Measurements from ENCODE around the gene SLC25A38. TPM values are rescaled to one million over a fixed set of nuclear protein-coding genes. Genes with fewer than 3 reads are reported as not detected.
A peak's percentile ranks its signal among the peaks of the same experiment; 100 is the strongest.

Gene SLC25A38
- total RNA-seq, 1 donor from 2014 or later, result 34.4 TPM

- no peak for FAIRE-seq
- H3K9ac ChIP-seq (ENCODE audit: low read length), result peak overlapping the region; percentile 45
- peaks cover 20% of the 10 kb centered on the region for H3K4me1 ChIP-seq (ENCODE audit: insufficient read depth, low read length)
- no peak overlapping the region for H3K4me3 ChIP-seq (ENCODE audit: insufficient read depth, low read depth, low read length)
- no peaks in the 10 kb centered on the region for H3K27me3 ChIP-seq (ENCODE audit: insufficient read depth, low read length)
- no peak overlapping the region for H2AFZ ChIP-seq (ENCODE audit: low read depth, low read length)
- no peak overlapping the region for H3K27ac Mint-ChIP-seq (ENCODE audit: unreplicated experiment)
- peaks cover 29% of the 10 kb centered on the region for H3K4me1 Mint-ChIP-seq (ENCODE audit: low read depth, unreplicated experiment)
- H3K27ac ChIP-seq (ENCODE audit: low read depth, low read length), result no peak overlapping the region
- peaks cover 48% of the 10 kb centered on the region for H3K79me2 ChIP-seq (ENCODE audit: insufficient read depth, low read length)
- H3K9me3 Mint-ChIP-seq (ENCODE audit: unreplicated experiment), result no peaks in the 10 kb centered on the region
- no peaks in the 10 kb centered on the region for H3K27me3 Mint-ChIP-seq (ENCODE audit: low read depth, unreplicated experiment)
- peaks cover 86% of the 10 kb centered on the region for H4K20me1 ChIP-seq (ENCODE audit: insufficient read depth, low read length)
- DNase-seq (ENCODE audit: low read depth), result no peak
- H3K36me3 ChIP-seq (ENCODE audit: insufficient read depth, low read length), result peaks cover 66% of the 10 kb centered on the region
- H3K4me3 Mint-ChIP-seq (ENCODE audit: unreplicated experiment), result peak overlapping the region; percentile 67
- H3K4me2 ChIP-seq (ENCODE audit: low read length), result peak overlapping the region; percentile 98
- no peaks in the 10 kb centered on the region for H3K9me3 ChIP-seq (ENCODE audit: insufficient read depth, low read depth, low read length)
- TF ChIP-seq CTCF (IDR thresholded peaks at IDR 0.05; ENCODE audit: insufficient read depth, low read depth, low read length), result no peak
- TF ChIP-seq EZH2 (IDR thresholded peaks at IDR 0.05; ENCODE audit: insufficient read depth, low read length), result no peak
- H3K36me3 Mint-ChIP-seq (ENCODE audit: low read depth, unreplicated experiment), result peaks cover 22% of the 10 kb centered on the region
These were observed 27.7 kb downstream of the SLC25A38 start for GRCh38 chr3:39410893-39411292.

- Histone ChIP-seq H3K36me3 (ENCODE audit: insufficient read depth, low read length) (peaks cover 66% of the 10 kb centered on the region), H4K20me1 (ENCODE audit: insufficient read depth, low read length) (peaks cover 80% of the 10 kb centered on the region), H3K9ac (ENCODE audit: low read length) (no peak overlapping the region), H3K27ac (ENCODE audit: low read depth, low read length) (no peak overlapping the region), H3K9me3 (ENCODE audit: insufficient read depth, low read depth, low read length) (no peaks in the 10 kb centered on the region), H3K4me3 (ENCODE audit: insufficient read depth, low read depth, low read length) (no peak overlapping the region), H3K79me2 (ENCODE audit: insufficient read depth, low read length) (peaks cover 35% of the 10 kb centered on the region), H3K4me2 (ENCODE audit: low read length) (no peak overlapping the region), H3K27me3 (ENCODE audit: insufficient read depth, low read length) (no peaks in the 10 kb centered on the region), H2AFZ (ENCODE audit: low read depth, low read length) (no peak overlapping the region), H3K4me1 (ENCODE audit: insufficient read depth, low read length) (peaks cover 19% of the 10 kb centered on the region)
- TF ChIP-seq EZH2 (IDR thresholded peaks at IDR 0.05; ENCODE audit: insufficient read depth, low read length), result no peak
- TF ChIP-seq CTCF (IDR thresholded peaks at IDR 0.05; ENCODE audit: insufficient read depth, low read depth, low read length), result no peak
- H3K27ac Mint-ChIP-seq (ENCODE audit: unreplicated experiment), result peak overlapping the region; percentile 41
- DNase-seq (ENCODE audit: low read depth) (no peak), FAIRE-seq (no peak)
- no peaks in the 10 kb centered on the region for H3K27me3 Mint-ChIP-seq (ENCODE audit: low read depth, unreplicated experiment)
- H3K9me3 Mint-ChIP-seq (ENCODE audit: unreplicated experiment), result no peaks in the 10 kb centered on the region
- no peak overlapping the region for H3K4me3 Mint-ChIP-seq (ENCODE audit: unreplicated experiment)
- H3K36me3 Mint-ChIP-seq (ENCODE audit: low read depth, unreplicated experiment), result peaks cover 19% of the 10 kb centered on the region
- peaks cover 28% of the 10 kb centered on the region for H3K4me1 Mint-ChIP-seq (ENCODE audit: low read depth, unreplicated experiment)
These were observed 29.6 kb downstream of the SLC25A38 start for GRCh38 chr3:39412668-39413260.

- H3K4me1 Mint-ChIP-seq (ENCODE audit: low read depth, unreplicated experiment), result peaks cover 24% of the 10 kb centered on the region
- peaks cover 17% of the 10 kb centered on the region for H3K36me3 Mint-ChIP-seq (ENCODE audit: low read depth, unreplicated experiment)
- Histone ChIP-seq H3K27me3 (ENCODE audit: insufficient read depth, low read length) (no peaks in the 10 kb centered on the region), H3K4me2 (ENCODE audit: low read length) (no peak overlapping the region), H3K4me1 (ENCODE audit: insufficient read depth, low read length) (peaks cover 8% of the 10 kb centered on the region), H4K20me1 (ENCODE audit: insufficient read depth, low read length) (peaks cover 69% of the 10 kb centered on the region), H2AFZ (ENCODE audit: low read depth, low read length) (no peak overlapping the region), H3K4me3 (ENCODE audit: insufficient read depth, low read depth, low read length) (no peak overlapping the region), H3K9me3 (ENCODE audit: insufficient read depth, low read depth, low read length) (no peaks in the 10 kb centered on the region), H3K27ac (ENCODE audit: low read depth, low read length) (no peak overlapping the region), H3K79me2 (ENCODE audit: insufficient read depth, low read length) (peaks cover 24% of the 10 kb centered on the region), H3K36me3 (ENCODE audit: insufficient read depth, low read length) (peaks cover 56% of the 10 kb centered on the region), H3K9ac (ENCODE audit: low read length) (no peak overlapping the region)
- no peaks in the 10 kb centered on the region for H3K9me3 Mint-ChIP-seq (ENCODE audit: unreplicated experiment)
- peak; percentile 0 for TF ChIP-seq CTCF (IDR thresholded peaks at IDR 0.05; ENCODE audit: insufficient read depth, low read depth, low read length)
- TF ChIP-seq EZH2 (IDR thresholded peaks at IDR 0.05; ENCODE audit: insufficient read depth, low read length), result no peak
- DNase-seq (ENCODE audit: low read depth), result no peak
- no peak for FAIRE-seq
- H3K27me3 Mint-ChIP-seq (ENCODE audit: low read depth, unreplicated experiment), result no peaks in the 10 kb centered on the region
- H3K4me3 Mint-ChIP-seq (ENCODE audit: unreplicated experiment), result no peak overlapping the region
- no peak overlapping the region for H3K27ac Mint-ChIP-seq (ENCODE audit: unreplicated experiment)
These were observed 30.7 kb downstream of the SLC25A38 start for GRCh38 chr3:39413691-39414420.
